ENCODE measurements around the gene NELL1. TPM values are rescaled to one million over a fixed set of nuclear protein-coding genes. Genes with fewer than 3 reads are reported as not detected.

Gene NELL1
- total and polyA plus RNA-seq, 2 donors (not counting 1 experiment from before 2014, with no cell fraction given) = not detected

GRCh38 chr11:21494946-21495345 lies 825.6 kb downstream of the NELL1 start:
- no peak for DNase-seq (ENCODE audit: low read depth in 2 of 2)
- H3K4me3 ChIP-seq (replicated peaks in 1 of 4; ENCODE audit: control extremely low read depth in 1 of 4, insufficient read depth in 1 of 4, low read depth in 3 of 4, low read length in 4 of 4) = no peak overlapping the region

GRCh38 chr11:21495879-21496278 lies 826.5 kb downstream of the NELL1 start:
- no peak for DNase-seq (ENCODE audit: low read depth in 2 of 2)
- Histone ChIP-seq H3K4me2 (ENCODE audit: extremely low read depth, insufficient read depth, low read length) (no peak overlapping the region), H3K9ac (ENCODE audit: insufficient read depth, low read length) (no peak overlapping the region), H3K4me1 (ENCODE audit: control insufficient read depth, extremely low read depth, insufficient read depth, low read length) (no peaks in the 10 kb centered on the region), H3K27ac (ENCODE audit: insufficient read depth, low read length) (no peak overlapping the region), H4K20me1 (ENCODE audit: control insufficient read depth, extremely low read depth, insufficient read depth, low read length) (no peaks in the 10 kb centered on the region), H2AFZ (ENCODE audit: low read length) (no peak overlapping the region), H3K27me3 (ENCODE audit: control insufficient read depth, insufficient read depth, low read length) (no peaks in the 10 kb centered on the region), H3K9me3 (ENCODE audit: control insufficient read depth, insufficient read depth, low read depth, low read length) (no peaks in the 10 kb centered on the region), H3K79me2 (ENCODE audit: control insufficient read depth, insufficient read depth, low read length) (no peaks in the 10 kb centered on the region), H3K36me3 (ENCODE audit: control insufficient read depth, insufficient read depth, low read length) (no peaks in the 10 kb centered on the region), H3K4me3 (replicated peaks in 1 of 4; ENCODE audit: control extremely low read depth in 1 of 4, insufficient read depth in 1 of 4, low read depth in 3 of 4, low read length in 4 of 4) (no peak overlapping the region)
- no peak for TF ChIP-seq EZH2 (IDR thresholded peaks at IDR 0.05; ENCODE audit: low read length, missing control alignments)
- TF ChIP-seq CTCF (conservative IDR thresholded peaks at IDR 0.05 in 1 of 2, IDR thresholded peaks at IDR 0.05 in 1 of 2; ENCODE audit: low read depth in 1 of 2, low read length in 2 of 2) = no peak

More at GRCh38 chr11:21494946-21495345, 825.6 kb downstream of the NELL1 start:
- Histone ChIP-seq H2AFZ (ENCODE audit: low read length) (no peak overlapping the region), H3K4me2 (ENCODE audit: extremely low read depth, insufficient read depth, low read length) (no peak overlapping the region), H3K27me3 (ENCODE audit: control insufficient read depth, insufficient read depth, low read length) (no peaks in the 10 kb centered on the region), H3K4me1 (ENCODE audit: control insufficient read depth, extremely low read depth, insufficient read depth, low read length) (no peaks in the 10 kb centered on the region), H3K9ac (ENCODE audit: insufficient read depth, low read length) (no peak overlapping the region), H3K79me2 (ENCODE audit: control insufficient read depth, insufficient read depth, low read length) (no peaks in the 10 kb centered on the region), H3K27ac (ENCODE audit: insufficient read depth, low read length) (no peak overlapping the region), H3K9me3 (ENCODE audit: control insufficient read depth, insufficient read depth, low read depth, low read length) (no peaks in the 10 kb centered on the region), H4K20me1 (ENCODE audit: control insufficient read depth, extremely low read depth, insufficient read depth, low read length) (no peaks in the 10 kb centered on the region), H3K36me3 (ENCODE audit: control insufficient read depth, insufficient read depth, low read length) (no peaks in the 10 kb centered on the region)
- TF ChIP-seq CTCF (conservative IDR thresholded peaks at IDR 0.05 in 1 of 2, IDR thresholded peaks at IDR 0.05 in 1 of 2; ENCODE audit: low read depth in 1 of 2, low read length in 2 of 2) (no peak), EZH2 (IDR thresholded peaks at IDR 0.05; ENCODE audit: low read length, missing control alignments) (no peak)

- Histone ChIP-seq H3K9me3 (ENCODE audit: control insufficient read depth, insufficient read depth, low read depth, low read length) (no peaks in the 10 kb centered on the region), H3K9ac (ENCODE audit: insufficient read depth, low read length) (no peak overlapping the region), H3K4me2 (ENCODE audit: extremely low read depth, insufficient read depth, low read length) (no peak overlapping the region), H4K20me1 (ENCODE audit: control insufficient read depth, extremely low read depth, insufficient read depth, low read length) (no peaks in the 10 kb centered on the region), H2AFZ (ENCODE audit: low read length) (no peak overlapping the region), H3K27ac (ENCODE audit: insufficient read depth, low read length) (no peak overlapping the region), H3K4me3 (replicated peaks in 1 of 4; ENCODE audit: control extremely low read depth in 1 of 4, insufficient read depth in 1 of 4, low read depth in 3 of 4, low read length in 4 of 4) (no peak overlapping the region), H3K4me1 (ENCODE audit: control insufficient read depth, extremely low read depth, insufficient read depth, low read length) (no peaks in the 10 kb centered on the region), H3K79me2 (ENCODE audit: control insufficient read depth, insufficient read depth, low read length) (no peaks in the 10 kb centered on the region), H3K27me3 (ENCODE audit: control insufficient read depth, insufficient read depth, low read length) (no peaks in the 10 kb centered on the region), H3K36me3 (ENCODE audit: control insufficient read depth, insufficient read depth, low read length) (no peaks in the 10 kb centered on the region)
- no peak for DNase-seq (ENCODE audit: low read depth in 2 of 2)
- no peak for TF ChIP-seq EZH2 (IDR thresholded peaks at IDR 0.05; ENCODE audit: low read length, missing control alignments)
- TF ChIP-seq CTCF (conservative IDR thresholded peaks at IDR 0.05 in 1 of 2, IDR thresholded peaks at IDR 0.05 in 1 of 2; ENCODE audit: low read depth in 1 of 2, low read length in 2 of 2) = no peak
These were observed 831.9 kb downstream of the NELL1 start for GRCh38 chr11:21501245-21501644.
